Measurements from ENCODE around the gene TEX11.
"Not testable (repeated sequence)": the region's sequence is repeated elsewhere in the genome, so short reads cannot be mapped to it uniquely, and the experiment has no call there.

- TF ChIP-seq, protein P1, sequence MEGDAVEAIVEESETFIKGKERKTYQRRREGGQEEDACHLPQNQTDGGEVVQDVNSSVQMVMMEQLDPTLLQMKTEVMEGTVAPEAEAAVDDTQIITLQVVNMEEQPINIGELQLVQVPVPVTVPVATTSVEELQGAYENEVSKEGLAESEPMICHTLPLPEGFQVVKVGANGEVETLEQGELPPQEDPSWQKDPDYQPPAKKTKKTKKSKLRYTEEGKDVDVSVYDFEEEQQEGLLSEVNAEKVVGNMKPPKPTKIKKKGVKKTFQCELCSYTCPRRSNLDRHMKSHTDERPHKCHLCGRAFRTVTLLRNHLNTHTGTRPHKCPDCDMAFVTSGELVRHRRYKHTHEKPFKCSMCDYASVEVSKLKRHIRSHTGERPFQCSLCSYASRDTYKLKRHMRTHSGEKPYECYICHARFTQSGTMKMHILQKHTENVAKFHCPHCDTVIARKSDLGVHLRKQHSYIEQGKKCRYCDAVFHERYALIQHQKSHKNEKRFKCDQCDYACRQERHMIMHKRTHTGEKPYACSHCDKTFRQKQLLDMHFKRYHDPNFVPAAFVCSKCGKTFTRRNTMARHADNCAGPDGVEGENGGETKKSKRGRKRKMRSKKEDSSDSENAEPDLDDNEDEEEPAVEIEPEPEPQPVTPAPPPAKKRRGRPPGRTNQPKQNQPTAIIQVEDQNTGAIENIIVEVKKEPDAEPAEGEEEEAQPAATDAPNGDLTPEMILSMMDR (conservative IDR thresholded peaks at IDR 0.05; ENCODE audit: low read depth in 2 of 2), result not testable (repeated sequence)
- TF ChIP-seq EZH2 (IDR thresholded peaks at IDR 0.05; ENCODE audit: low read depth, unreplicated experiment); POLR2AphosphoS5 (IDR thresholded peaks at IDR 0.05; ENCODE audit: low read depth); EZH2phosphoT487 (IDR thresholded peaks at IDR 0.05; ENCODE audit: unreplicated experiment); CREB1 (CRISPR knock-in tag; IDR thresholded peaks at IDR 0.05; ENCODE audit: low read depth); NANOG (IDR thresholded peaks at IDR 0.05; ENCODE audit: borderline replicate concordance); JUNB (IDR thresholded peaks at IDR 0.05; ENCODE audit: unreplicated experiment); STAT1 (IDR thresholded peaks at IDR 0.05; ENCODE audit: unreplicated experiment): not testable (repeated sequence)
- TF ChIP-seq, protein P2, sequence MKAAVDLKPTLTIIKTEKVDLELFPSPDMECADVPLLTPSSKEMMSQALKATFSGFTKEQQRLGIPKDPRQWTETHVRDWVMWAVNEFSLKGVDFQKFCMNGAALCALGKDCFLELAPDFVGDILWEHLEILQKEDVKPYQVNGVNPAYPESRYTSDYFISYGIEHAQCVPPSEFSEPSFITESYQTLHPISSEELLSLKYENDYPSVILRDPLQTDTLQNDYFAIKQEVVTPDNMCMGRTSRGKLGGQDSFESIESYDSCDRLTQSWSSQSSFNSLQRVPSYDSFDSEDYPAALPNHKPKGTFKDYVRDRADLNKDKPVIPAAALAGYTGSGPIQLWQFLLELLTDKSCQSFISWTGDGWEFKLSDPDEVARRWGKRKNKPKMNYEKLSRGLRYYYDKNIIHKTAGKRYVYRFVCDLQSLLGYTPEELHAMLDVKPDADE (IDR thresholded peaks at IDR 0.05), result not testable (repeated sequence)
- TF ChIP-seq, protein P3, sequence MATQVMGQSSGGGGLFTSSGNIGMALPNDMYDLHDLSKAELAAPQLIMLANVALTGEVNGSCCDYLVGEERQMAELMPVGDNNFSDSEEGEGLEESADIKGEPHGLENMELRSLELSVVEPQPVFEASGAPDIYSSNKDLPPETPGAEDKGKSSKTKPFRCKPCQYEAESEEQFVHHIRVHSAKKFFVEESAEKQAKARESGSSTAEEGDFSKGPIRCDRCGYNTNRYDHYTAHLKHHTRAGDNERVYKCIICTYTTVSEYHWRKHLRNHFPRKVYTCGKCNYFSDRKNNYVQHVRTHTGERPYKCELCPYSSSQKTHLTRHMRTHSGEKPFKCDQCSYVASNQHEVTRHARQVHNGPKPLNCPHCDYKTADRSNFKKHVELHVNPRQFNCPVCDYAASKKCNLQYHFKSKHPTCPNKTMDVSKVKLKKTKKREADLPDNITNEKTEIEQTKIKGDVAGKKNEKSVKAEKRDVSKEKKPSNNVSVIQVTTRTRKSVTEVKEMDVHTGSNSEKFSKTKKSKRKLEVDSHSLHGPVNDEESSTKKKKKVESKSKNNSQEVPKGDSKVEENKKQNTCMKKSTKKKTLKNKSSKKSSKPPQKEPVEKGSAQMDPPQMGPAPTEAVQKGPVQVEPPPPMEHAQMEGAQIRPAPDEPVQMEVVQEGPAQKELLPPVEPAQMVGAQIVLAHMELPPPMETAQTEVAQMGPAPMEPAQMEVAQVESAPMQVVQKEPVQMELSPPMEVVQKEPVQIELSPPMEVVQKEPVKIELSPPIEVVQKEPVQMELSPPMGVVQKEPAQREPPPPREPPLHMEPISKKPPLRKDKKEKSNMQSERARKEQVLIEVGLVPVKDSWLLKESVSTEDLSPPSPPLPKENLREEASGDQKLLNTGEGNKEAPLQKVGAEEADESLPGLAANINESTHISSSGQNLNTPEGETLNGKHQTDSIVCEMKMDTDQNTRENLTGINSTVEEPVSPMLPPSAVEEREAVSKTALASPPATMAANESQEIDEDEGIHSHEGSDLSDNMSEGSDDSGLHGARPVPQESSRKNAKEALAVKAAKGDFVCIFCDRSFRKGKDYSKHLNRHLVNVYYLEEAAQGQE (IDR thresholded peaks at IDR 0.05; ENCODE audit: unreplicated experiment), result not testable (repeated sequence)
Measured at GRCh38 chrX:70657546-70657945, 251.0 kb downstream of the TEX11 start.
